Kidney epithelial cell (primary cell): ENCODE results near the gene GRM2. TPM values are rescaled to one million over a fixed set of nuclear protein-coding genes. Genes with fewer than 3 reads are reported as not detected.

Experiments
- DNase-seq: peaks from one replicate; pipeline ENCODE4 v3.0.0-alpha.2; 2010; ENCODE audit warnings: low read depth
- H3K27me3 ChIP-seq: 2 replicates; pipeline ENCODE4 v1.6.0; 2011; ENCODE audit warnings: low read length; ENCODE audit not compliant: control insufficient read depth, insufficient read depth
- H3K36me3 ChIP-seq: 2 replicates; pipeline ENCODE4 v1.5.1; 2011; ENCODE audit warnings: low read length; ENCODE audit not compliant: control insufficient read depth, insufficient read depth
- H3K4me3 ChIP-seq: 2 replicates; pipeline ENCODE4 v1.5.1; 2011; ENCODE audit warnings: low read depth, mild to moderate bottlenecking, control low read depth, low read length
- total RNA-seq: library from RNA; depleted of rRNA; stranded (reverse); fragments of >200 nt; gene quantifications from 2 replicates; pipeline ENCODE4 v1.2.3, GENCODE V29; 2015
- TF ChIP-seq, protein P1 (sequence below): IDR thresholded peaks from 2 replicates; pipeline ENCODE4 v1.5.1; 2011; ENCODE audit warnings: mild to moderate bottlenecking, moderate library complexity, low read length, control low read depth, inconsistent platforms; ENCODE audit not compliant: insufficient read depth, poor library complexity, severe bottlenecking

The GRM2 gene
- total RNA-seq, 1 donor from 2014 or later: not detected

DNA sequence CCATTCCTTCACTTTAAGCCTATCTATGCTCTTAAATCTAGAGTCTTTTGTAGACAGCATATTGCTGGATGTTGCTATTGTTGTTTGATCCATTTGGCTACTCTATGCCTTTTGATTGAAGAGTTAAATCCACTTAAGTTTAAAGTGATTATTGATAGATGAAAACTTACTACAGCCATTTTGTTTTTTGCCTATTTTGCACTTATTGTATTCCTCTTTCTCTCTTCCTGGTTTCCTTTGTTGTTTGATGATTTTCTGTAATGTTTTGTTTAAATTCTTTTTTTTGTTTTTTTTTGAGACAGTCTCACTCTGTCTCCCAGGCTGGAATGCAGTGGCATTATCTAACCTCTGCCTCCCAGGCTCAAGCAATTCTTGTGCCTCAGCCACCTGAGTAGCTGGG is 52.3 kb downstream of the GRM2 start:
- no peaks in the 10 kb centered on the region for H3K36me3 ChIP-seq
- DNase-seq: no peak
- TF ChIP-seq, protein P1, sequence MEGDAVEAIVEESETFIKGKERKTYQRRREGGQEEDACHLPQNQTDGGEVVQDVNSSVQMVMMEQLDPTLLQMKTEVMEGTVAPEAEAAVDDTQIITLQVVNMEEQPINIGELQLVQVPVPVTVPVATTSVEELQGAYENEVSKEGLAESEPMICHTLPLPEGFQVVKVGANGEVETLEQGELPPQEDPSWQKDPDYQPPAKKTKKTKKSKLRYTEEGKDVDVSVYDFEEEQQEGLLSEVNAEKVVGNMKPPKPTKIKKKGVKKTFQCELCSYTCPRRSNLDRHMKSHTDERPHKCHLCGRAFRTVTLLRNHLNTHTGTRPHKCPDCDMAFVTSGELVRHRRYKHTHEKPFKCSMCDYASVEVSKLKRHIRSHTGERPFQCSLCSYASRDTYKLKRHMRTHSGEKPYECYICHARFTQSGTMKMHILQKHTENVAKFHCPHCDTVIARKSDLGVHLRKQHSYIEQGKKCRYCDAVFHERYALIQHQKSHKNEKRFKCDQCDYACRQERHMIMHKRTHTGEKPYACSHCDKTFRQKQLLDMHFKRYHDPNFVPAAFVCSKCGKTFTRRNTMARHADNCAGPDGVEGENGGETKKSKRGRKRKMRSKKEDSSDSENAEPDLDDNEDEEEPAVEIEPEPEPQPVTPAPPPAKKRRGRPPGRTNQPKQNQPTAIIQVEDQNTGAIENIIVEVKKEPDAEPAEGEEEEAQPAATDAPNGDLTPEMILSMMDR: no peak
- H3K4me3 ChIP-seq: no peak overlapping the region
- no peaks in the 10 kb centered on the region for H3K27me3 ChIP-seq

Other genes starting within 250 kb of the GRM2 start
- 16.3 and 18.2 TPM in 2 replicates for gene DCAF1, start 207.1 kb upstream of the GRM2 start, total RNA-seq
- gene RAD54L2, start 168.3 kb upstream of the GRM2 start, total RNA-seq: 20.5 TPM in 2 replicates
- 75.7 and 78.1 TPM in 2 replicates for gene TEX264, start 35.8 kb upstream of the GRM2 start, total RNA-seq
- not detected in 2 replicates for gene IQCF6, start 72.2 kb downstream of the GRM2 start, total RNA-seq
- gene IQCF2, start 154.5 kb downstream of the GRM2 start, total RNA-seq: not detected in 2 replicates
- not detected in 2 replicates for gene IQCF5, start 168.5 kb downstream of the GRM2 start, total RNA-seq
- gene IQCF1, start 196.3 kb downstream of the GRM2 start, total RNA-seq: not detected in 2 replicates
- 43.2 and 49.4 TPM in 2 replicates for gene RRP9, start 234.8 kb downstream of the GRM2 start, total RNA-seq
- gene PARP3, start 235.3 kb downstream of the GRM2 start, total RNA-seq: 22.5 and 30.9 TPM in 2 replicates
- gene GPR62, start 248.3 kb downstream of the GRM2 start, total RNA-seq: not detected in 2 replicates